Activated naive CD8-positive, alpha-beta T cell treated with anti-CD3 and anti-CD28 coated beads, Interleukin-2, amount 50 U/mL, for 16 hours (primary cell): Measurements from ENCODE around the gene COLEC12.
"Not testable (repeated sequence)": the region's sequence is repeated elsewhere in the genome, so short reads cannot be mapped to it uniquely, and the experiment has no call there.

Experiments
- DNase-seq: peaks from one replicate; pipeline ENCODE4 v3.0.0-alpha.2; 2020; ENCODE audit warnings: low read depth, low spot score

The COLEC12 gene

GRCh38 chr18:415047-415446 is 85.5 kb downstream of the COLEC12 start:
- no peak for DNase-seq

DNA sequence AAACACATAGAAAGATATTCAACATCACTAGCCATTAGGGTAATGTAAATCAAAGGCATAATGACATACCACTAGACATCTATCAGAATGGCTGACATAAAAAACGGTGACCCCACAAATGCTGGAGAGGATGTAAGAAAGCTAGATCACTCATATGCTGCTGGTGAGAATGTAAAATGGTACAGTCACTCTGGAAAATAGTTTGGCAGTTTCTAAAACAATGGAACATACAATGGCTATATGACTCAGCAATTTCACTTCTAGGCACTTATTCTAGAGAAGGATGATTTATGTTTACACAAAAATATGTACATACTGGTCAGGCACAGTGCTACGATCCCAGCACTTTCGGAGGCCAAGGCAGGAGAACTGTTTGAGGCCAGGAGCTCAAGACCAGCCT is 87.3 kb downstream of the COLEC12 start:
- DNase-seq, result no peak

GRCh38 chr18:410047-410455 is 90.5 kb downstream of the COLEC12 start:
- DNase-seq, result no peak

DNA sequence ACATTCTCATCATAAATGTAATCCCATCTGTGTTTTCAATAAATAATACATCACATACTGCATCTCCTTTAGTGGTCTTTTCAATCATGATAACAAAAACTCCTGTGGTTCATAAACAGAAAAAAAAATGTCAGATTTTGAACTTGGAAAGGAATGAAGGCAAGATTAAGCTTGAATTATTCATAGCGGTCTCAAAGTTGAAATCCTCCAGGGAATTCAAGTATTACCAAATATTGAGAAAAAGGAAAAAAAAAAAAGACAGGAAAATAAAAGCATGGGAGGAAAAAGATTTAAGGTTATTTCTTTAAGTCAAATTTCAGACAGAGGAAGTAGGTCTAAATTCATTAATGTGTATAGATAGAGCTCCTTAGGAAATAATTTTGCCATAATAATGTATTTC is 92.1 kb downstream of the COLEC12 start:
- no peak for DNase-seq

DNA sequence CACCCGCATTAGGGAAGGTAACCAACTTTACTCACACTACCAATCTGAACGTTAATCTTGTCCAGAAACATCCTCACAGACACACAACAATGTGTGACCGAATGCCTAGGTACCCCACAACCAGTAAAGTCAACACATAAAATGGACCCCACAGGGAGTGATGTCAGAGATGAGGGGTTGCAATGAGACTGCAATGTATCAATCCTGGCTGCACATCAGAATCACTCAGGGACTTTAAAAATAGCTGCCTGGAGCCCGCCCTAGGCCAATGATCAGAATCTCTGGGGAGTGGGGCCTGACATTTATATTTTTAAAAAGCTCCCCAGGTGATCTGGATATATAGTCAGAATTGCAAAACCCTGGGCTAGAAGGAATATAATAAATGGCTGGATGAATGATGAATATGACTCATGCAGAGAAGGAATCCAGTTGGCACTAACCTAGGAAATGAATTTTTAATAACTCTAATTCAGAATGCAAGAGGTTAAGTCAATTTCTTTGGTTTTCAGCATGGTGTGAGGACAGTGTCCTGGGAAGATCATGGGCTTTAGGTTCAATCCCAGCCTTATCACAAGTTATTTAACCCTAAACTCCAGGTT is 92.8 kb downstream of the COLEC12 start:
- DNase-seq, result no peak

DNA sequence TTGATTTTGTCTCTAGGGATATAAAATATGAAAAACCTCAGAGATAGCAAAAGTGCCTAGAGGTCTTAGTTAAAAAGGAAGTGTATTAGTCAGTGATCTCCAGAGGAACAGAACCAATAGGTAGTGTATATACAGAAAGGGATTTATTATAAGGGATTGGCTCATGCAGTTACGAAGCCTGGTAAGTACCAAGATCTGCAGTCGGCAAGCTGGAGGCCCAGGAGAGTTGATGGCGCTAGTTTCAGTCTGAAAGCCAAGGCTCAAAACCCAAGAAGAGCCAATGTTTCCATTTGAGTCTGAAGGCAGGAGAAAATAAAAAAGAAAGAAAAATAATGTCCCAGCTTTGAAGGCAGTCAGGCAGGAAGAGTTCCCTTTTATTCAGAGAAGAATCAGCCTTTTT is 93.3 kb downstream of the COLEC12 start:
- no peak for DNase-seq

- DNase-seq, result no peak
Observed at GRCh38 chr18:406677-407076, 93.8 kb downstream of the COLEC12 start.

- not testable (repeated sequence) for DNase-seq
Observed at GRCh38 chr18:405006-405405, 95.5 kb downstream of the COLEC12 start.

- no peak for DNase-seq
Observed at GRCh38 chr18:404061-404636, 96.4 kb downstream of the COLEC12 start.

GRCh38 chr18:402129-402528 is 98.4 kb downstream of the COLEC12 start:
- DNase-seq, result no peak

GRCh38 chr18:400456-400855 is 100.0 kb downstream of the COLEC12 start:
- DNase-seq, result no peak

GRCh38 chr18:399631-400135 is 100.8 kb downstream of the COLEC12 start:
- DNase-seq, result no peak

GRCh38 chr18:398935-399630 is 101.4 kb downstream of the COLEC12 start:
- no peak for DNase-seq

DNA sequence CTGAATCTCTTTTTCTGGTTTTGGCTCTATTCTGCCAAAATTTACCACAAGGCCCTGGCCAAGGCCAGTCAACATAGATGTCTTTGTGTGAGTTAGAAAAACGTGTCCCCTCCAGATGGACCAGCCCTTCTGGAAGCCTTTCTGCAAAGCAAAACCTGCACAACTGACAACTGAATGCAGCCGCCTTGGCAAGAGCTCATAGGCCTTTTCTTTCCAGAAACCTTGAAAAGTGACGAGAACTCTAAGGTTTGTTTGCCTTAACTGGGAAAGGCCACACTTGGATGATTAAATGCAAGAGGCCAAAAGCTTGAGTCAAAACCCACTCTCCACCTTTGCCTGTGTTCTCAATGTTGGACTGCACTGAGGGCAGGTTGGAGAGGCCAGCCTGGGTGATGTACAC is 103.9 kb downstream of the COLEC12 start:
- DNase-seq, result no peak

DNA sequence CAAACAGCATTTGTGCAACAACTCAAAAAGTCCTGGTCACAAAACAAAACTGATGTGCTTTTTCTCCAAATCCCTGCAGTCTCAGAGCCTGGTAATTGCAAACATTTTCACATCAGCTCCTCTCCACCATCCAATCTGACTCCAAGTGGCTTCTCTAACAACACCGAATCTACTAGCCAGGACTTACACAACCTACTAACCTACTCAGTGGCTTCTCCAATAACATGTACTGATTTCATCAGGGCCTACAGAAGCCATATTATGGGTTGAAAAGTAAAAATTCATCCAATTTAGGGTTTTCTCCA is 104.3 kb downstream of the COLEC12 start:
- DNase-seq, result no peak

GRCh38 chr18:395456-396250 is 104.8 kb downstream of the COLEC12 start:
- DNase-seq, result no peak

- no peak for DNase-seq
Observed at GRCh38 chr18:394987-395362, 105.5 kb downstream of the COLEC12 start.

GRCh38 chr18:394262-394986 is 106.1 kb downstream of the COLEC12 start:
- no peak for DNase-seq

DNA sequence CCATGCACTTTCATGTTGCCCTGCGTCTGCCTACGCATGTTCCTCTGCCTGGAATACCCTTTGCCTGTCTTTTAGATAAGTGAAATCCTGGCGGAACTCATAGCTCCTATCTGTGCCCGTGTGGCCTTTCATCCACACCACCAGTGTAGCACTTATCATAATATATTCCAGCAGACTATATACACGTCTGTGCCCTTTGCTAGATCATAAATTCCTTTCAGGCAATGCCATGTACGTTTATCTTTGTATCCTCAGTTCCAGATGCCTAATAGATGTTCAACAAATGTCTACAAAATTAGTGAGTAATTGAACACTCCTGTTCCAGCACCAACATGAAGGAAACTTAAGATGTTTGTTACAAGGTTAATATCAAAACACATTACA is 106.9 kb downstream of the COLEC12 start:
- no peak for DNase-seq

- DNase-seq, result no peak
Observed at GRCh38 chr18:392928-393573, 107.5 kb downstream of the COLEC12 start.

DNA sequence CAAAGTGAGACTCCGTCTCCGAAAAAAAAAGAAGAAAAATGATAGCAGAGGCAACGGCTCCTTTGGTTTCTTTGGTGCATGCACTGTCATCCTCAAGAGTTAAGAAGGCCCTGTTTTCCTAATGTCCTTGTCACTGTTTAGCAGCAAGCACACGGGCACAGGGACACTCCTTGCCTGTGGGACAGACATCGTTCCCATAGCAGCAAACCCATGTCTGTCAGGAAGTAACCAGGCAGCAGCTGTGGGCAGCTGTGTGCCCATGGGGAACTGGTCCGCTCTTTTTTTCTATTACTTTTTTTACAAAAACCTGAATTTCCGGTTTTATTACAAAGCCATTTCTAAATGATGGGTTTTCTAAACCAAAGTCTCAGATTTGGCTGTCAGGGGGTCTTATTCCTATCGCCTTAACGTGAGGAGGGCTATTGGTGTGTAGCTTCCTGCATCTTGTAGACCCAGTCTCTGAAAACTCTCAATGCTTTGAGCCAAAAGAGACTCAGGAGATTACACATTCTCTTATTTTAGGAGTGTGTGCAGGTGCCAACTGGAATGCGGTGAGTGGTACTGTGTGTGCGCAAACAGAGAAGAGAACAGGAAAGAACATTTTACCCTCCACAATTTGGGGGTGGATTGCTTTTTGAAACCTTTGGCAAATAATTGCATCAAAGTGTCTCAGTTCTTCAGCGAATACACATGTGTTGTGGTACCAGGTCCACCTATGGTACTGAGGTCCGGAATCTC is 109.6 kb downstream of the COLEC12 start:
- DNase-seq, result no peak
